HL-60 (cell line): ENCODE data around the gene DNAL1.

Source experiments
- DNase-seq, 2 experiments: peaks; one replicate each; pipeline ENCODE4 v3.0.0-alpha.2; 2010 to 2020; ENCODE audit warnings: low read depth in 1 of 2, low spot score in 1 of 2
- H3K27ac ChIP-seq: fragments of 250-450 bp; sonication (Bioruptor Pico); replicated peaks from 2 replicates; pipeline ENCODE4 v1.5.1; 2020; ENCODE audit warnings: mild to moderate bottlenecking, moderate library complexity
- H3K27me3 ChIP-seq: fragments of 250-450 bp; sonication (Bioruptor Pico); 2 replicates; pipeline ENCODE4 v1.5.1; 2021; ENCODE audit warnings: mild to moderate bottlenecking, moderate library complexity; ENCODE audit not compliant: insufficient read depth, poor library complexity, severe bottlenecking
- H3K4me3 ChIP-seq: replicated peaks from 2 replicates; pipeline ENCODE4 v1.5.1; 2011; ENCODE audit warnings: mild to moderate bottlenecking, control low read depth, low read length; ENCODE audit not compliant: insufficient read depth
- CTCF ChIP-seq: IDR thresholded peaks from one replicate; pipeline ENCODE4 v1.5.1; 2011; ENCODE audit warnings: low read length, control low read depth, inconsistent platforms; ENCODE audit not compliant: insufficient read depth
- GABPA ChIP-seq: IDR thresholded peaks from 2 replicates; pipeline ENCODE4 v1.6.1; 2012; ENCODE audit warnings: low read depth
- POLR2AphosphoS5 ChIP-seq: IDR thresholded peaks from 2 replicates; pipeline ENCODE4 v1.6.1; 2012; ENCODE audit warnings: low read depth
- REST ChIP-seq: IDR thresholded peaks from 2 replicates; pipeline ENCODE4 v1.6.1; 2012; ENCODE audit warnings: low read depth; ENCODE audit not compliant: insufficient replicate concordance
- SPI1 ChIP-seq: IDR thresholded peaks from 2 replicates; pipeline ENCODE4 v1.6.1; 2012; ENCODE audit warnings: low read depth, mild to moderate bottlenecking, borderline replicate concordance

DNAL1 gene

GRCh38 chr14:73695082-73695481, 50.3 kb downstream of the DNAL1 start:
- H3K27ac ChIP-seq = no peak overlapping the region
- TF ChIP-seq GABPA (no peak), POLR2AphosphoS5 (no peak), SPI1 (no peak), CTCF (no peak), REST (no peak)
- DNase-seq = no peak
- H3K4me3 ChIP-seq = no peak overlapping the region
- H3K27me3 ChIP-seq = no peaks in the 10 kb centered on the region

- TF ChIP-seq REST (no peak), POLR2AphosphoS5 (no peak), SPI1 (no peak), GABPA (no peak), CTCF (no peak)
- H3K4me3 ChIP-seq = no peak overlapping the region
Observed at GRCh38 chr14:73695997-73696396, 51.2 kb downstream of the DNAL1 start.

GRCh38 chr14:73696466-73697400, 51.9 kb downstream of the DNAL1 start:
- Histone ChIP-seq H3K27me3 (no peaks in the 10 kb centered on the region), H3K4me3 (no peak overlapping the region), H3K27ac (no peak overlapping the region)
- no peak for DNase-seq
- TF ChIP-seq SPI1 (no peak), GABPA (no peak), POLR2AphosphoS5 (no peak), CTCF (no peak), REST (no peak)

More at GRCh38 chr14:73695997-73696396, 51.2 kb downstream of the DNAL1 start:
- no peak for DNase-seq
- Histone ChIP-seq H3K27me3 (no peaks in the 10 kb centered on the region), H3K27ac (no peak overlapping the region)
